ENCODE data around the gene SPI1.

SPI1 gene

DNA sequence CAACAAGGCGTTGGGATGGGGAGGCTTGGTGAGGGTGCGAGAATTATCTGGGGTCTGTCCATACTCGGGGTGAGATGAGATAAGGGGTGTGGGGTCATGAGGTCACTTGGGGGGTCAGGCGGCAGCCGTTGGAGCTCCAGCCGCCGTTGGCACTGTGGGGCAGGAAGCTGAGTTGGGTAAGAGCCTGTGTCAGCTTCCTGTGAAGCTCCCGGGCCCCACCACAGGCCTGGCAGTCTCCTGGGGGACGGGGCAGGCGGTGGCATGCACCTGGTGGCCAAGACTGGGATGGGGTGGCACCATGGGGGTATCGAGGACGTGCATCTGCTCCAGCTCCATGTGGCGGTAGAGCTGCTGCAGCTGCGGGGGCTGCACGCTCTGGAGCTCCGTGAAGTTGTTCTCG lies 18.8 kb downstream of the SPI1 start:
- Mint-ChIP-seq H3K4me1 (no peaks in the 10 kb centered on the region), H3K36me3 (ENCODE audit: low read depth) (no peaks in the 10 kb centered on the region), H3K9me3 (no peaks in the 10 kb centered on the region), H3K27me3 (ENCODE audit: low read depth) (no peaks in the 10 kb centered on the region), H3K27ac (no peak overlapping the region), H3K4me3 (no peak overlapping the region)
- TF ChIP-seq, protein P1, sequence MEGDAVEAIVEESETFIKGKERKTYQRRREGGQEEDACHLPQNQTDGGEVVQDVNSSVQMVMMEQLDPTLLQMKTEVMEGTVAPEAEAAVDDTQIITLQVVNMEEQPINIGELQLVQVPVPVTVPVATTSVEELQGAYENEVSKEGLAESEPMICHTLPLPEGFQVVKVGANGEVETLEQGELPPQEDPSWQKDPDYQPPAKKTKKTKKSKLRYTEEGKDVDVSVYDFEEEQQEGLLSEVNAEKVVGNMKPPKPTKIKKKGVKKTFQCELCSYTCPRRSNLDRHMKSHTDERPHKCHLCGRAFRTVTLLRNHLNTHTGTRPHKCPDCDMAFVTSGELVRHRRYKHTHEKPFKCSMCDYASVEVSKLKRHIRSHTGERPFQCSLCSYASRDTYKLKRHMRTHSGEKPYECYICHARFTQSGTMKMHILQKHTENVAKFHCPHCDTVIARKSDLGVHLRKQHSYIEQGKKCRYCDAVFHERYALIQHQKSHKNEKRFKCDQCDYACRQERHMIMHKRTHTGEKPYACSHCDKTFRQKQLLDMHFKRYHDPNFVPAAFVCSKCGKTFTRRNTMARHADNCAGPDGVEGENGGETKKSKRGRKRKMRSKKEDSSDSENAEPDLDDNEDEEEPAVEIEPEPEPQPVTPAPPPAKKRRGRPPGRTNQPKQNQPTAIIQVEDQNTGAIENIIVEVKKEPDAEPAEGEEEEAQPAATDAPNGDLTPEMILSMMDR (IDR thresholded peaks at IDR 0.05; ENCODE audit: unreplicated experiment in 3 of 3): no peak

DNA sequence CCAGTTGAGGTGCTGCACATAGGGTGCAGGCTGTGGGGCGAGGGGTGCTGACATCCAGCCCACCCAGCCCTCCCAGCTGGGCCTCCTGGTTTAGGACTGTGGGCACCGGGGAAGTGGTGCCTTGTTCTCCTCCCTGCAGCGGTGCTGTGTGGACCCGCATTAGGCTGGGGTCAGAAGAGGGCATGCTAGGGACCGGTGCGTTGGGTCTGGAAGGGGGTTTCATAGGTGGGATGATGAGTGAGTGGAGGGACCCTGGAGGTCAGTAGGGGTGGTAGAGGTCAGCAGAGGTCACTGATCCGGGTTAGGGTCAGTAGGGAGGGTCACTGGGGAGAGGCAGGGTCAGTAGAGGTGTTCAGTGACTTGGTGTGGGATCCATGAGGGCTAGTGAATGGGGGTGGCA lies 19.2 kb downstream of the SPI1 start:
- Mint-ChIP-seq H3K4me1 (no peaks in the 10 kb centered on the region), H3K4me3 (no peak overlapping the region), H3K9me3 (no peaks in the 10 kb centered on the region), H3K27me3 (ENCODE audit: low read depth) (no peaks in the 10 kb centered on the region), H3K36me3 (ENCODE audit: low read depth) (no peaks in the 10 kb centered on the region), H3K27ac (no peak overlapping the region)
- TF ChIP-seq, protein P1 (IDR thresholded peaks at IDR 0.05; ENCODE audit: unreplicated experiment in 3 of 3): no peak

DNA sequence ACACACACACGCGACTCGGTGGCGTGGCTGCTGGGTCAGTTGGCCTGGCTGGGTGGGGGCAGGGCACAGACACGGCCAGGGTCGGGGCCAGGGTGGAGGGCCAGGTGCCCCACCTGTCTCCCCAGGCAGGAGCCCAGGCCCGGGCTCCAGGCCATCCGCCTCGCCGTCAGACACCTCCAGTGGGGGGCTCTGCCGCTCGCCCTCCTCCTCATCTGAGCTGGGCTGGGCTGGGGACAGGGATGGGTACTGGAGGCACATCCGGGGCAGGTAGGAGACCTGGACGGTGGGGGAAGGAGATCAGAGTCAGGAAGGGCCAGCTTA lies 19.7 kb downstream of the SPI1 start:
- no peaks in the 10 kb centered on the region for H3K4me1 Mint-ChIP-seq
- no peaks in the 10 kb centered on the region for H3K9me3 Mint-ChIP-seq
- H3K27me3 Mint-ChIP-seq (ENCODE audit: low read depth): no peaks in the 10 kb centered on the region
- TF ChIP-seq, protein P1 (IDR thresholded peaks at IDR 0.05; ENCODE audit: unreplicated experiment in 3 of 3): no peak
- no peak overlapping the region for H3K27ac Mint-ChIP-seq
- H3K36me3 Mint-ChIP-seq (ENCODE audit: low read depth): no peaks in the 10 kb centered on the region
- no peak overlapping the region for H3K4me3 Mint-ChIP-seq

DNA sequence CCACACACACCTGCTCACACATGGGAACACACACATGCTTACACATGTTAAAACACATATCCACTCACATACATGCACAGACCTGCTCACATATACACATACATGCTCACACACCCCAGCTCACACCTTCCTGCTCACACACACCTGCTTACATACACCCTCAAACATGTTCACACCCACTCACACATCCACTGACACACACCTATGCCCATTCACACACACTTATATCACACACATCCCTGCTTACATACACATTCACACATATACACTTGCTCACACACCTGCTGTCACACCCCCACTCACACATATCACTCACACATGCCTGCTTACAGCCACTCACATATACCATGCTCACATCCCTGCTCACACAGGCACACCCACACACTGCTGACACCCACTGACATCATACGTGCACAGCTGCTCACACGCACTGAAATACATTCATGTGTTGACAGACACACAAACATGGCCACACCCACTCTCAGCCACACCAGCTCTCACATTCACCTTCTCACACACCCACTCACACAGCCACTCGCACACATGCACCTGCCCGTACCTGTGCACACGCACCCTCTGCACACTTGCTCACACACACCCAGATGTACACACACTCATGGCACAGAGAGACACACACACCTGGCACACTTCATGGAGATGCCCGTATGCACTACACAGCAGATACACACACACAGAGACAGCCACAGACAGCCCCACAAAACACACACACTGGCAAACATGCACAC lies 20.2 kb downstream of the SPI1 start:
- Mint-ChIP-seq H3K4me3 (no peak overlapping the region), H3K27me3 (ENCODE audit: low read depth) (no peaks in the 10 kb centered on the region), H3K36me3 (ENCODE audit: low read depth) (no peaks in the 10 kb centered on the region), H3K4me1 (no peaks in the 10 kb centered on the region), H3K9me3 (no peaks in the 10 kb centered on the region), H3K27ac (no peak overlapping the region)
- TF ChIP-seq, protein P1 (IDR thresholded peaks at IDR 0.05; ENCODE audit: unreplicated experiment in 3 of 3): no peak

DNA sequence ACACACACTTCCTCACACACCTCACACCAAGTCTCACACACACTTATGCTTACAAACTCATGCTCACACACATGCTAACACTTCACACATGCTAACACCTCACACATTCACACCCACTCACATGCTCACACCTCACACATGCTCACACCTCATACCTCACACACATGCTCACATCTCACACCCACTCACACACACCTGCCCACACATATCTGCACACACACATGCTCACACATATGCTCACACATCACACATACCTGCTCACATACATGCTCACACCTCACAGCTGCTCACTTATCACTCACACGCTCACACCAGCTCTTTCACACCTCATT lies 21.4 kb downstream of the SPI1 start:
- Mint-ChIP-seq H3K9me3 (no peaks in the 10 kb centered on the region), H3K27me3 (ENCODE audit: low read depth) (no peaks in the 10 kb centered on the region), H3K4me3 (no peak overlapping the region), H3K4me1 (no peaks in the 10 kb centered on the region), H3K36me3 (ENCODE audit: low read depth) (no peaks in the 10 kb centered on the region), H3K27ac (no peak overlapping the region)
- TF ChIP-seq, protein P1 (IDR thresholded peaks at IDR 0.05; ENCODE audit: unreplicated experiment in 3 of 3): no peak

Data from nephron (organoid).